GM12875 (cell line): ENCODE results near the gene OR10V1.

Experiments used
- H3K4me3 ChIP-seq: one replicate; pipeline ENCODE4 v1.5.1; 2011; ENCODE audit warnings: low read depth, low read length, control low read depth
- TF ChIP-seq, protein P1 (sequence below): IDR thresholded peaks from 2 replicates; pipeline ENCODE4 v1.5.1; 2011; ENCODE audit warnings: low read depth, mild to moderate bottlenecking, control low read depth, inconsistent platforms, low read length, moderate library complexity, borderline replicate concordance; ENCODE audit not compliant: insufficient read depth

The OR10V1 gene

DNA sequence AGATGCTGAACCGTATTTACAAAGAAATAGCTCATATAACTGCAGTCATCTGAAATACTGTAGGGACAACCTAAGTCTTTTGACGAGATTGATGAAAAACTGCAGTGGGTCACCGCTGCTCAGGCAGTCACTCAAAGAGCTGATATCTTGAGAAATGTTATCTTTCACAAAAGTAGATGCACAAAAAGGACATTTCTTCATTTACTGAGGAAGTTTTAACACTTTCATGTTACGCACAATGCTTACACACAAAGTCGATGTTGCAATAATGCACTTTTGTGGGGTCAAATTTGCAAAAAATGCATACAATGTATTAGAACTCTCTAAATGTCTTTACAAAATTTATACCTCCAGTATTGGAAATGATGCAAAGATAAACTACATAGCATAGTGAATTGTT is 16.2 kb upstream of the OR10V1 start:
- H3K4me3 ChIP-seq: no peak overlapping the region
- TF ChIP-seq, protein P1, sequence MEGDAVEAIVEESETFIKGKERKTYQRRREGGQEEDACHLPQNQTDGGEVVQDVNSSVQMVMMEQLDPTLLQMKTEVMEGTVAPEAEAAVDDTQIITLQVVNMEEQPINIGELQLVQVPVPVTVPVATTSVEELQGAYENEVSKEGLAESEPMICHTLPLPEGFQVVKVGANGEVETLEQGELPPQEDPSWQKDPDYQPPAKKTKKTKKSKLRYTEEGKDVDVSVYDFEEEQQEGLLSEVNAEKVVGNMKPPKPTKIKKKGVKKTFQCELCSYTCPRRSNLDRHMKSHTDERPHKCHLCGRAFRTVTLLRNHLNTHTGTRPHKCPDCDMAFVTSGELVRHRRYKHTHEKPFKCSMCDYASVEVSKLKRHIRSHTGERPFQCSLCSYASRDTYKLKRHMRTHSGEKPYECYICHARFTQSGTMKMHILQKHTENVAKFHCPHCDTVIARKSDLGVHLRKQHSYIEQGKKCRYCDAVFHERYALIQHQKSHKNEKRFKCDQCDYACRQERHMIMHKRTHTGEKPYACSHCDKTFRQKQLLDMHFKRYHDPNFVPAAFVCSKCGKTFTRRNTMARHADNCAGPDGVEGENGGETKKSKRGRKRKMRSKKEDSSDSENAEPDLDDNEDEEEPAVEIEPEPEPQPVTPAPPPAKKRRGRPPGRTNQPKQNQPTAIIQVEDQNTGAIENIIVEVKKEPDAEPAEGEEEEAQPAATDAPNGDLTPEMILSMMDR: no peak

DNA sequence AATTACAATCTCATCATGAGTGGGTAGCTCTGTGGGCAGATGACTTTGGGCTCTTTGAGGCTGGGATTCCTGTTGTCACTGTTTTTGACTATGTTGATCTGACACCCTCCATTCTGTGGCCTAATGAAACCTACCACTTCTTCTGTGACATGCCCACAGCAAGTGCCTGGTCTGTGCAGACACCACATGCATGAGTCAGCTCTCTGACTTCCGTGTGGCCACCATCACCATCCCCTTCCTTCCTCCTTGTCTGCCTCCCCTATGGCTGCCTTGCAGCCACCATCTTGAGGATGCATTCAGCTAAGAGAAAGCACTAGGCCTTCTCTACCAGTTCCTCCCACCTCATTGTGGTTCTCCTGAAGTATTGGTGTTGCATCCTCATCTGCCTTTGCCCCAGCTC is 15.3 kb upstream of the OR10V1 start:
- no peak overlapping the region for H3K4me3 ChIP-seq
- TF ChIP-seq, protein P1: no peak

DNA sequence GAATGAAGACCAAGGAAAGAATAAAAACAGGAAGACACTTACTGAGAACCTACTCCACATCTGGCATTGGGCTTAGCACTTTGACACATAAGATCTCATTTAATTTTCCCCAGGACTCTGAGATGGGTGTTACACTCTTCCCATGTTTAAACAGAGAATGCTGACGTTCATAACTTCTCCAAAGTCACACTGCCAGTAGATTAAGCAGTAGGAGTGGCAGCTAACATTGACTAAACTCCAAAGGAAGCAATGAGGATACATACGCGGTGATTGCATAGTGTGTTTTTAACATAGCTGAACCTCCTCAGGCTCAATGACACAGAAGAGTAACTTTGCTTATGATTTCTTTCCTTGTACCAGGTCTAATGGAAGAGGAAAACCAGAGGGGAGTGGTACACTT is 14.5 kb upstream of the OR10V1 start:
- TF ChIP-seq, protein P1: no peak
- no peak overlapping the region for H3K4me3 ChIP-seq

DNA sequence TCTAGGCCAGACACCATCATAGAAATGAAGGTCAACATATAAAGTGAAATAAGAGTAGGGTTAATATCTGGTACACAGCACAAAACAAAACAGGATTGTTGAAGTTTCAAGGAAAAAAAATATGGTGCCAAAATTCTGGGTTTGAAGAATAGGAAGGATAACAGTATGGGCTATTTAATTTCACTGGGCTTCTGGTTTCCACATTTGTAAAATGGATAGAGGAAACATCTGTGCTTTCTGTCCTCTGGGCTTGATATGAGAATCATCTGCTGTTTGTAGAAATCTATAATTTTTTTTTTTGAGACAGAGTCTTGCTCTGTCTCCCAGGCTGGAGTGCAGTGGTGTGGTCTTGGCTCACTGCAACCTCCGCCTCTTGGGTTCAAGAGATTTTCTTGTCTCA is 13.8 kb upstream of the OR10V1 start:
- TF ChIP-seq, protein P1: no peak
- no peak overlapping the region for H3K4me3 ChIP-seq

DNA sequence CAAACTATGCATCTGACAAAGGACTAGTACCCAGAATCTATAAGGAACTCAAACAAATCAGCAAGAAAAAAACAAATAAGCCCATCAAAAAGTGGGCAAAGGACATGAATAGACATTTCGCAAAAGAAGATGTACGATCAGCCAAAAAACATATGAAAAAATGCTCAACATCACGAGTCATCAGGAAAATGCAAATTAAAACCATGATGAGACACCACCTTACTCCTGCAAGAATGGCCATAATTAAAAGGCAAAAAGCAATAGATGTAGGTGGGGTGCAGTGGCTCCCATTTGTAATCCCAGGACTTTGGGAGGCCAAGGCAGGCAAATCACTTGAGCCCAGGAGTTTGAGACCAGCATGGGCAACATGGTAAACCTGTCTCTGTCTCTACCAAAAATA is 10.4 kb upstream of the OR10V1 start:
- TF ChIP-seq, protein P1: no peak
- no peak overlapping the region for H3K4me3 ChIP-seq

DNA sequence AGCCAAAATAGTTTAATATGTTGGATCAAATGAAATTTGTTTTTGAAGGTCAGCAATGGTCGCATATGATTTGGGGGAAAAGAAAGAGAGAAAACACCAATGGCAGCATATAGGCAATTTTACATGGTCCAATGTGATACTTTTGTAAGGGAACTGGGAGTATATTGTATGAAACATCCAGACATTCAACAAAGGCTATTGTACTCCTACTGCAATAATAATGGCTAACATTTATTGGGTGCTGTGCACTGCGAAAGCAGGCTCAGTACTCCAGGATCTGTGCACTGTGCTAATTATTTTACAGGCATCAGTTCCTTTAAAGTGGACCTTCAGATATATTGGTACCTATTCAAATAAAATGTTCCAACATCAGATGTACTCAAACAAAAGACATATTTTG is 5.9 kb upstream of the OR10V1 start:
- H3K4me3 ChIP-seq: no peak overlapping the region
- TF ChIP-seq, protein P1: no peak

DNA sequence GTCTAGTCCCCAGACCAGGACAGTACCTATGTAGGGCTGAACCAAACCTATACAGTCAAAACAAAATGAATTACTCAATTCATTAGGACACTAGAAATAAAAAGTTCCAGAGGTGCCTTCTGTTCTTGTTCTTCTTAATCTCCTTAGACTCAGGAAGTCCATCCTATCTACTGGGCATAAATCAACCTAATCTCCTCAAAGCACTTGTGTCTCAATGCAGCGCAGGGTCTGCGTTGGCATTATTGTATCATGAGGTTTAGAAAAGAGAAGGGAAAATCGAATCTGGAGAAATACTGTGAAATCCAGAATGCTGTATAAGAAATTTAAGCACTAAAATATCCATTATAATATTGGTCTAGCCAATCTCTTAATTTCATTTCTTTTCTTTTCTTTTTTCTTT is 2.4 kb upstream of the OR10V1 start:
- TF ChIP-seq, protein P1: no peak
- no peak overlapping the region for H3K4me3 ChIP-seq
